Measurements from ENCODE around the gene SNRPA. TPM values are rescaled to one million over a fixed set of nuclear protein-coding genes. Genes with fewer than 3 reads are reported as not detected.
A peak's percentile ranks its signal among the peaks of the same experiment; 100 is the strongest.

The SNRPA gene
- total RNA-seq, 4 donors from 2014 or later: 24.3 to 35.2 (median 27.3) TPM

DNA sequence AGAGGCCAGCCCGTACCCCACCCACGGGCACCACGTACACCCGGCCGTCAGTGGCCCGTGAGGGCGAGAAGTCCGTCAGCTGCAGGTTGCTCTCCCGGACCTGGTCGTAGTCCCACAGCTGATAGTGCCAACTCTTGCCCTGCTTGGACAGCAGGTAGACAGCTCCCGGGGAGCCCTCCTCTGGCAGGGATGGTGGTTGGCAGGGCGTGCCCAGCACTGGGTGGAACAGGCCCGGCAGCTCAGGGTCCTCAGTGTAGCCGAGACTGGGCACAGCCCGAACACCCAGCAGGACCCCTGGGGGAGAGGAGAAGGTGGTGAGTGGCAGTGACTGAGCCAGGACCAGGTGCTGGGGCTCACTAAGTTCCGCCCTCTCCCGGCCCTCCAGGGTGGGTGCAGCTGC is 8.5 kb upstream of the SNRPA start:
- ATAC-seq (no peak), DNase-seq (no peak)
- no peak overlapping the region for H3K4me3 ChIP-seq
- peaks cover 11 to 15% of the 10 kb centered on the region in 2 donors for H3K4me1 ChIP-seq
- no peaks in the 10 kb centered on the region for H3K27me3 ChIP-seq
- H3K9me3 ChIP-seq: no peaks in the 10 kb centered on the region
- in situ Hi-C loops (cut with MboI; ENCODE audit: low sequenced_read_pairs in 4 of 4): no loop called here
- peaks cover 0 to 26% of the 10 kb centered on the region in 2 donors for H3K36me3 ChIP-seq
- TF ChIP-seq, protein P1, sequence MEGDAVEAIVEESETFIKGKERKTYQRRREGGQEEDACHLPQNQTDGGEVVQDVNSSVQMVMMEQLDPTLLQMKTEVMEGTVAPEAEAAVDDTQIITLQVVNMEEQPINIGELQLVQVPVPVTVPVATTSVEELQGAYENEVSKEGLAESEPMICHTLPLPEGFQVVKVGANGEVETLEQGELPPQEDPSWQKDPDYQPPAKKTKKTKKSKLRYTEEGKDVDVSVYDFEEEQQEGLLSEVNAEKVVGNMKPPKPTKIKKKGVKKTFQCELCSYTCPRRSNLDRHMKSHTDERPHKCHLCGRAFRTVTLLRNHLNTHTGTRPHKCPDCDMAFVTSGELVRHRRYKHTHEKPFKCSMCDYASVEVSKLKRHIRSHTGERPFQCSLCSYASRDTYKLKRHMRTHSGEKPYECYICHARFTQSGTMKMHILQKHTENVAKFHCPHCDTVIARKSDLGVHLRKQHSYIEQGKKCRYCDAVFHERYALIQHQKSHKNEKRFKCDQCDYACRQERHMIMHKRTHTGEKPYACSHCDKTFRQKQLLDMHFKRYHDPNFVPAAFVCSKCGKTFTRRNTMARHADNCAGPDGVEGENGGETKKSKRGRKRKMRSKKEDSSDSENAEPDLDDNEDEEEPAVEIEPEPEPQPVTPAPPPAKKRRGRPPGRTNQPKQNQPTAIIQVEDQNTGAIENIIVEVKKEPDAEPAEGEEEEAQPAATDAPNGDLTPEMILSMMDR (IDR thresholded peaks at IDR 0.05 in 4 of 5, conservative IDR thresholded peaks at IDR 0.05 in 1 of 5): no peak
- TF ChIP-seq POLR2A (IDR thresholded peaks at IDR 0.05): no peak
- intact Hi-C loops (cut with DNase I; ENCODE audit: low total_unique reads): no loop called here
- H3K27ac ChIP-seq: peak overlapping the region in 2 of 4 donors; percentile 12 to 18

DNA sequence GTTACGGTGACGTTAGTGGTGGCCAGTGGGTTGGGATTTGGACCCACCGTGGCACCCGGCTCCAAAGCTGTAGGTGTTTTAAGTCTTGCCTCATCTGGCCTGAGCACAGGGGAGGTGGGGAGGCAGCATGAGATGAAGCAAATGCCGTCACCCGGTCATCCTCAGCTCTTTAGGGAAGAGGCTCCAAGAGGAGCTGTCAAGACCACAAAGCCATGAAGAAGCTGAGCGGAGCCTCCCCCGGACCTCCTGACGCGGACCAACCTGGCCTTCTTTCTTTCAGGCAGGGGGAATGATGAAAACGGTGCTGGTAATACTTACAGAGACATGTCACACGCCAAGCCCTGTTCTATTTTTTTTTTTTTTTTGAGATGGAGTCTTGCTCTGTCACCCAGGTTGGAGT is 8.1 kb upstream of the SNRPA start:
- intact Hi-C loops (cut with DNase I; ENCODE audit: low total_unique reads) (no loop called here), in situ Hi-C loops (cut with MboI; ENCODE audit: low sequenced_read_pairs in 4 of 4) (no loop called here)
- no peaks in the 10 kb centered on the region for H3K9me3 ChIP-seq
- H3K4me1 ChIP-seq: peaks cover 11 to 15% of the 10 kb centered on the region in 2 donors
- H3K27ac ChIP-seq: peak overlapping the region in 1 of 4 donors; percentile 18
- peaks cover 0 to 22% of the 10 kb centered on the region in 2 donors for H3K36me3 ChIP-seq
- DNase-seq (no peak), ATAC-seq (no peak)
- H3K27me3 ChIP-seq: no peaks in the 10 kb centered on the region
- no peak overlapping the region for H3K4me3 ChIP-seq
- TF ChIP-seq, protein P1 (IDR thresholded peaks at IDR 0.05 in 4 of 5, conservative IDR thresholded peaks at IDR 0.05 in 1 of 5): no peak
- TF ChIP-seq POLR2A (IDR thresholded peaks at IDR 0.05): no peak

DNA sequence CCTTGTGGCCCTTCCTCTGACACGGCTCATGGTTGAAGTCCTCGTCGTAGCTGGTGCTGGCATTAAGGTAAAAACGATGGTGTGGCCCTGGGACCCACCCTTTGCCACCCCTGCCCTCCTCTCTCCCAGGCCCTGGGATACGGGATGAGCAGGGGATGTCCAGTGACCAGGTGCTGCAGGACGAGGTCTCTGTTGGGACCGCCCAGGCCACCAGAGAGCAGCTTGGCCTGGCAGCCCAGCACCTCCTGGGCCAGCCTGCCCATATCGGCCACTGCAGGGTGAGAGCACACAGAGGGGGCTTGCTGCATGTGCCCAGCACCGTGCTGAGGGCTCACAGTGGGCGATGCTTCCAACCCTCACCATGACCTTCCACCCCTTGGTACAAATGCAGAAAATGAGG is 7.1 kb upstream of the SNRPA start:
- H3K27me3 ChIP-seq: no peaks in the 10 kb centered on the region
- intact Hi-C loops (cut with DNase I; ENCODE audit: low total_unique reads) (no loop called here), in situ Hi-C loops (cut with MboI; ENCODE audit: low sequenced_read_pairs in 4 of 4) (no loop called here)

DNA sequence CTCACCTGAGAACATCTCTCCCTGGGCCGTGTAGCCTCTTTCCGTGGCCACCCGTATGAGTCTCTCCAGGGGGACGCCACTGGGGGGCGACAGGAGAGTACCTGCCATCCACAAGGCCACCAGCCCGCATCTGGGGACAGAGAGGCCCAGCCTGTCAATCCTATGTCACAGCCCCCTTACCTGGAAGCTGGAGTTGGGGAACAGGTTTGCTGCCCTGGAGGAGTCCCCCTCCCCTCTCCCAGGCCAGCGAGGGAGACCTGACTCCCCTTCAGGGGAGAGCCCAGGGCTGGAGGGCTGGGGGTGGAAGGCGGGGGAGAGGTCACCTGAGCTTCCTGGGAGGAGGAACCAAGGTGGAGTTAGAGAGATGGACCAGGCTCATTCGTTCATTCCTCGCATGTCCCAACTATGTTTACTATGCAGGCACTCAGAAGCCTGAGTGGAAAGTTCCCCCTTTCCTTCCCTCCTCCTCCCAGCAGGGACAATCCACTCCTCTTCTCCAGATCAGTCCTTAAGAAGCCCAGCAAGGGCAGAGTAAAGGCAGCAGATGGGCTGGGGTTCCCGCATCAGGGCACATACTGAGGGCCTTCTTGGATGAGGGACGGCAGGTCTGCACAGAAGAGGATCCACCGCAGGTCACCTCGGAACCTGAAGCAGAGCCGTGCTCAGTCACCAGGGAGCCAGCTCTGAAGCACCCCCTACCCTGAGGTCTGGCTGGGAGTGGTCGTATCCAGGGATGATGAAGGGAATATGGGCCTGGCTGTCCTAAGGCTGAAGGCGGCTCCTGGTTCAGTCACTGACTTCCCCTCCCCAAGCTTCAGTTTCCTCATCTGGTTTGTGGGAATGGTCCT is 6.2 kb upstream of the SNRPA start:
- intact Hi-C loops (cut with DNase I; ENCODE audit: low total_unique reads) (no loop called here), in situ Hi-C loops (cut with MboI; ENCODE audit: low sequenced_read_pairs in 4 of 4) (no loop called here)
- ATAC-seq (no peak), DNase-seq (no peak)
- Histone ChIP-seq H3K4me1 (peaks cover 25 to 27% of the 10 kb centered on the region in 2 donors), H3K4me3 (no peak overlapping the region), H3K36me3 (peaks cover 0 to 4% of the 10 kb centered on the region in 2 donors), H3K27ac (peak overlapping the region in 1 of 4 donors; percentile 22), H3K27me3 (no peaks in the 10 kb centered on the region), H3K9me3 (no peaks in the 10 kb centered on the region)
- TF ChIP-seq POLR2A (IDR thresholded peaks at IDR 0.05): no peak
- TF ChIP-seq, protein P1 (IDR thresholded peaks at IDR 0.05 in 4 of 5, conservative IDR thresholded peaks at IDR 0.05 in 1 of 5): peak in 2 of 5 experiments; percentile 14 to 20

More for the DNA sequence above, 7.1 kb upstream of the SNRPA start:
- Histone ChIP-seq H3K27ac (no peak overlapping the region), H3K4me1 (peaks cover 17 to 19% of the 10 kb centered on the region in 2 donors), H3K9me3 (no peaks in the 10 kb centered on the region), H3K36me3 (peaks cover 0 to 11% of the 10 kb centered on the region in 2 donors), H3K4me3 (no peak overlapping the region)
- no peak for DNase-seq
- TF ChIP-seq POLR2A (IDR thresholded peaks at IDR 0.05): no peak
- TF ChIP-seq, protein P1 (IDR thresholded peaks at IDR 0.05 in 4 of 5, conservative IDR thresholded peaks at IDR 0.05 in 1 of 5): no peak
- ATAC-seq: no peak

Data from gastrocnemius medialis (tissue), 4 donors.